ENCODE results near the gene ZNF850.

Gene ZNF850

GRCh38 chr19:36687214-36688056, 85.2 kb downstream of the ZNF850 start, which contains the start of gene ZNF567:
Gene ZNF567 (plus strand): TSS chr19:36687612. CDS start chr19:36694868, 7,256 bp downstream.
- DNase-seq: peak; percentile 98

GRCh38 chr19:36686365-36687213, 86.0 kb downstream of the ZNF850 start:
- DNase-seq: no peak

GRCh38 chr19:36685835-36686234, 86.8 kb downstream of the ZNF850 start:
- DNase-seq: no peak

DNA sequence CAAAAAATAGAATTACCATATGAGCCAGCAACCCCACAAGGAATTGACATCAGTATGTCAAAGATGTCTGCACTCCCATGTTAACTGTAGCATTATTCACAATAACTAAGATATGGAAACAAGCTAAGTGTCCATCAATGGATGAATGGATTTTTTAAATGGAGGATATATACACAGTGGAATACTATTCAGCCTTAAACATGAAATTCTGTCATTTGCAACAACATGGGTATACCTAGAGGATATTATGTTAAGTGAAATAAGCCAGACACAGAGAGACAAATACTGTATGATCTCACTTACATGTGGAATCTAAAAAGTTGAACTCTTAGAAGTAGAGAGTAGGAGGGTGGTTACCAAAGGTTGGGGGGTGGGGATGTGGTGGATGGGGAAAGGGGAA, 93.2 kb downstream of the ZNF850 start:
- no peak for DNase-seq

DNA sequence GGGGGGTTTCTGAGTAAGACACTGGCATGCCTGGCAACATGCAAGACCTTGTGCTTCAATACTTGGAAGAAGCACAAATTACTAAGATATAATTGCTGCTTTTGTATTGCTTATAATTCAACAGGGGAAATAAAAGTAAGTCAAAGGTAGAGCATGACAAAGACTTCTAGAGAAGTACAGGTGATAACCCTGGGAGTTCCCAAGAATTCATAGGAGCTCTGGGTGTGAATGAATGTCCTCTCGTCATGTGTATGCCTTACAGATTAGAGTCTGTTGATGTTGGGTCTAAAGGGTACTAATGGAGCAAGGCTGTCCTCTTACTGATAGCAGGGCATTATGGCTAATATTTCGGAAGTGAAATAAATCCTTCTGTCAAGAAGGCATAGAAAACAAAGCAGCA, 98.4 kb downstream of the ZNF850 start:
- no peak for DNase-seq

DNA sequence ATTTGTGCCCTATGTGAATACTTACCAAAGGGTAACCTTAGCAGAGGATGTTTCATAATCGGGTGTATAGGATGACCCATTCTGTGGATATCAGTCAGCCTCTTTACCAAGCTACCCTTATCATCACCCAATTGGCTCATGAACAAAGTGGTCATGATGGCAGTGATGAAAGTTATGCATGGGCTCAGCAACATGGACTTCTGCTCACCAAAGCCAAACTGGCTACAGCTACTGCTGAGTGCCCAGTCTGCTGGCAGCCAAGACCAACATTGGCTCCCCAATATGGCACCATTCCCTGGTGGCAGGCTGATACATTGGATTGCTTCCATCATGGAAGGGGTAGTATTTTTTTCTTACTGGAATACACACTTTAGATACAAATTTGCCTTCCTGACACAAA, 100.2 kb downstream of the ZNF850 start:
- DNase-seq: no peak

- DNase-seq: no peak
Observed at GRCh38 chr19:36668646-36669045, 104.0 kb downstream of the ZNF850 start.

DNA sequence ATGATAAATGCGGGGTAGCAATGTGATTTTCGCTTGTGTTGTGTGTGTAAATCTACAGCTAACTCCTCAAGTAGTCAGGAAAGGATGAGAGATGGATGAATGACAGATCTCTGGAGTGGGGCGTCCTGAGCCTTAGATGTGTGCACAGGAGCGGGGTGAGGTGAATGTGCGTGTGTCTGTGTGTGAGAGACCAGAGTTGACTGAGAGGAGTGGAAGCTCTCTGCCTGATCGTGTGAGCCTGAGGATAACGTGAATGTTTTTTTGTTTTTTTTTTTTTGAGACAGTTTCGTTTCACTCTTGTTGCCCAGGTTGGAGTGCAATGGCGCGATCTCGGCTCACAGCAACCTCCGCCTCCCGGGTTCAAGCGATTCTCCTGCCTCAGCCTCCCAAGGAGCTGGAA, 106.8 kb downstream of the ZNF850 start:
- no peak for DNase-seq
